HG03025 (cell line): Measurements from ENCODE around the gene PELO.

ENCODE experiments used
- ATAC-seq: cut with Tn5 transposase; IDR thresholded peaks from one replicate; pipeline ENCODE4 v1.9.1; 2021; ENCODE audit warnings: mild to moderate bottlenecking, moderate library complexity; ENCODE audit not compliant: unreplicated experiment, low FRiP score

Gene PELO

DNA sequence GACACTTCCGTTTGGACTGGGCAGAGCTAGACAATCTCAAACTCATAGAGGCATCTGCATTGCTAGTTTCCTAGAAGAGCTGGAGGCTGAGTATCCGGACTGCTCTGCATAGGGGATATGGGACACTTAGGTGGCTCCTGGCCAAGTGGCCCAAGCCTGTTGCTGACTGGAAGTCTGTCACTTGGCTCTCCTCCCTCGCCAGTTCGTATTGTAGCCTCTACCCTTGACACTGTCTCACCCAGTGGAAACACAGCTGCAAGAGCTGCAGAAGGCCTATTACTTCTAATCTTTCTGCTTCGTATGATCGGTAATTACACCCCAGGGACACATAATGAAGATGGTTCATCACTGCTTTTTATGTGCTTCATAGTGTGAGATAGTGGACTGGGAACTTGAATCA lies 34.7 kb downstream of the PELO start:
- ATAC-seq: no peak

DNA sequence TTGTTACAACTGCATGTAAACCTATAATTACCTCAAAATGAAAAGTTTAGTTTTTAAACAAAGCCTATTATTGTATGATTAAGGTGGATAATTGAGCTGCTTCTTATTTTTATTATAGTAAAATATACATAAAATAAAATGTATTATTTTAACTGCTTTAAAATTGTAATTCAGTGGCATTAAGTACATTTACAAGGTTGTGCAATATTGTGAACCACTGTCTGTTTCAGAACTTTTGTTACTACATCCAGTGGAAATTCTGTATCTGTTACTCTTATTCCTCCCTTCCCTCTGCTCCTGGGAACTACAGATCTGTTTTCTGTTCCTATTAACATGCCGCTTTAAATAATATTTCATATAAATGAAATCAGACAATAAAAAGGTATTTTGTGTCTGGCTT lies 37.1 kb downstream of the PELO start:
- no peak for ATAC-seq

DNA sequence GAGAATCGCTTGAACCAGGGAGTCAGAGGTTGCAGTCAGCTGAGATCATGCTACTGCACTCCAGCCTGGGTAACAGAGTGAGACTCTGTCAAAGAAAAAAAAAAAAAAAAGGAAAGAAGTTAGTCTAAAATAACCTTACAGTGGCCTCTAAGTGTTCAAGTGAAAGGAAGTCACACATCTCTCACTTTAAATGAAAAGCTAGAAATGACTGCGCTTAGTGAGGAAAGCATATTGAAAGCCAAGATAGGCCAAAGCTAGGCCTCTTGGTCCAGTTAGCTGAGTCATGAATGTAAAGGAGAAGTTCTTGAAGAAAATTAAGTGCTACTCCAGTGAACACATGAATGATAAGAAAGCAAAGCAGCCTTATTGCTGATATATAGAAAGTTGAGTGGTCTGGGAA lies 38.1 kb downstream of the PELO start:
- peak; percentile 82 for ATAC-seq

DNA sequence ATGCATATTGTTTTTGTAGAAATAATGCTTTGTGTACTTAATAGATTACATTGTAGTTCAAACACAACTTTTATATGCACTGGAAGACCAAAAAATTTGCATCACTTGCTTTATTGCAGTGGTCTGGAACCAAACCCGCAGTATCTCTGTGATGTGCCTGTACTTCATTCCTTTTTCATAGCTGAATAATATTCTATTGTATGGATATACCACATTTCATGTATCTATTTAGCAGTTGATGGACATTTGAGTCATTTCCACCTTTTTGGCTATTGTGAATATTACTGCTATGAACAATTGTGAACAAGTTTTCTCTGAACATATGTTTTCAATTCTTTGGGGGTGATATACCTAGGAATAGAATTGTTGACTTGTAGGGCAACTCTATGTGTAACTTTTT lies 40.1 kb downstream of the PELO start:
- ATAC-seq: no peak

DNA sequence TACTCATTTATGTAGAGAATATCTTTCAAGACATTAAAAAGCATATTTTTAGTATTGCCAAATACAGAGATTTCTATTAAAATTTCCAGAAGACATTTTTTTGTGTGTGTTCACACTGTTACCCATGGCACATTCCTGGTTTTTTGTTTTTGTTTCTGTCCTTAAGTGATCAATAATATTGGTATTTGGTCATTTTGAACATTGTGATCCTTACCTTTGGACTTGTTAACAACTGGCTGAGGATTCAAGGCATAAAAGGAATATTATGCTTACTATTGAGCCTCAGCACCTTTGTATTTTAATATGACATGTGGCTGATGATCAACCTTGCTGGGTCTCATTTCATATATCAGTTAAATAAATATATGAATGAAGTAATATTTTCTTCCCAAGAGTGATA lies 41.9 kb downstream of the PELO start:
- no peak for ATAC-seq

DNA sequence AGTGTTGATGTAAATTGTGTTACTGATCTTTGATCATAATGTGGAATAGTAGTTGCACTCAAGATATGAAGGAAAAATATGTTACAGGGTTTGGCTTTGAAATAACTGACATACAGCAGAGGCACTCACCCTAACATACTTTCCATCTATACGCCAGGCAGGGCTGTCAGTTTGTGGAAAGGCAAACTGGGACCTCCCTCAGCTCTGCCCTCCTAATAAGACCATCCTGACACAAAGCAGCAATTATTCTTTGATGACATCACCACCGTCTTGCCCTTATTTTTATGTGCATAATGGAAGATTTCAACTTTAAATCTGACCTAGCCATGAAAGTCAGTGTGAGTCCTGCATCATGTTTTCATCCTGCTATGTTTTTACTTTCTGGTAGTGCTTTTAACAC lies 42.9 kb downstream of the PELO start:
- ATAC-seq: no peak

DNA sequence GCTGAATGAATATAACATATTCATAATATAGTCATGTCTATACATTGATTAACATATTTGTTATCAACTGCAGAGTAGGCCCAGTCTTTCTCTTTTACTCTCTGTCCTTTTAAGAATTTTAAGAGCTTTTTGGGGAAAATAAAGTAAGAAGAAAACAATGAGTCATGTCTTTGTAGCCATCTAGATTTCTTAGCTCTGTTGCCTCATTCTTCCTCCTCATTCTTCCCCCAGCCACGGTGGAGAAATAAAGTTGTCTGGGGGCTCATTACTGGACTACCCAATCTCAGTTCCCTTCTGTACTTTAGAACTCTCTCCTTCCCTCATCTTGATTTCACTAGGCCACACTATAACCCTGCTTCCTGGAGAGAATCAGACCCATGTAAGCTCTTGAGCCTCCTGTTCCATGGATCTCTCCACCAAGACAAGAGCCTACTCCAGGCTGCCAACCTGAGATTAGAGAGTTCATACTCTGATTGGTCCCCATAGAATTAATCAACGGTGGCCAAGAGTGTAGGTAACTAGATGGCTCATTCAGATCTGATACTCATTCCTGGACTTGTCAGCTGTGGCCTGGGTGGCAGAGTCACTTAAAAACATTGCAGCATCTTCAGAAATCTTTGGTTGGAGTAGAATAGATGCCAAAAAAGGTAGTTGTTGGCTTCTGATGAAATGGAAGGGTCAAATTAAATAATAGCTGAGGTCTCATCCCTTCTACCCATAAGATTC lies 44.2 kb downstream of the PELO start:
- no peak for ATAC-seq

DNA sequence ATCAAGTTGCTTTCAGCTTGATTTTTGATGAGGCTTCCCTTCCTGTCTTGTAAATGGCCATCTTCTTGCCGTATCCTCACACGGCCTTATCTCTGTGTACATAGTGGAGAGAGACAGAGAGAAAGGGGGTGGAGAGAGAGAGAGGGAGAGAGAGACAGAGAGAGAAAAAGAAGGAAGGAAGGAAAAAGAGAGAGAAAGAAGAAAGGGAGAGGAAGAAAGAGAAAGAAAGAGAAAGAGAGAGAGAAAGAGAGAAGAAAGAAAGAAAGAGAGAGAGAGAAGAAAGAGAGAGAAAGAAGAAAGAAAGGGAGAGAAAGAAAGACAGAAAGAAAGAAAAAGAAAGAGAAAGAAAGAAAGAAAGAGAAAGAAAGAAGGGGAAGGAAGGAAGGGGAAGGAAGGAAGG lies 46.6 kb downstream of the PELO start:
- no peak for ATAC-seq

DNA sequence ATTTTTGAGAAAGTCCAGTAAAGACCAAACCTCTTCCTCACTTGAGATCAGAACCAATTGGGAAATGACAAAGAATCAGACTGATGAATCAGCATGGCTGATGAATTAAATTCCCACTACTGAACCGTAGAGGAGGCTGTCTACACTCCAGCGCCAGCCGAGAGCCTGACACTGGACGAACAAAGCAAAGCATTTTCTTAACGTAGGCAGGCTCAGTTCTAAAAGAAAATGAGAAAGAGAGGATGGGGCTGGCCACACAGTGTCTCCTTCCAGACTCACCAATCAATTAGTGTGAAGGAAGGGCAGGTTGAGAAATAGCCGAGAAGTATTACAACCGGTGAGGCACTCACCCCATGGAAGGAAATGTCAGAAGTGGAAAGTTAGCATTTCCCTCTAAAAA lies 49.4 kb downstream of the PELO start:
- no peak for ATAC-seq
